NB4 (cell line): ENCODE measurements around the gene ASPHD1.

ENCODE experiments used
- DNase-seq: peaks from one replicate; pipeline ENCODE4 v3.0.0; 2010; ENCODE audit warnings: low read depth
- H3K4me3 ChIP-seq: one replicate; pipeline ENCODE4 v1.5.1; 2011; ENCODE audit warnings: mild to moderate bottlenecking, low read depth, low read length, moderate library complexity
- MYC ChIP-seq: IDR thresholded peaks from 2 replicates; pipeline ENCODE4 v1.6.1; 2011; ENCODE audit warnings: low read depth, low read length
- POLR2A ChIP-seq: IDR thresholded peaks from 2 replicates; pipeline ENCODE4 v1.6.1; 2011; ENCODE audit warnings: mild to moderate bottlenecking; ENCODE audit not compliant: insufficient read length; ENCODE audit errors: extremely low read depth
- TF ChIP-seq, protein P1 (sequence below): IDR thresholded peaks from one replicate; pipeline ENCODE4 v1.5.1; 2012; ENCODE audit warnings: low read depth, low read length
- TF ChIP-seq, protein P2 (sequence below): IDR thresholded peaks from 2 replicates; pipeline ENCODE4 v1.6.1; 2011; ENCODE audit warnings: low read depth, low read length

ASPHD1 gene

DNA sequence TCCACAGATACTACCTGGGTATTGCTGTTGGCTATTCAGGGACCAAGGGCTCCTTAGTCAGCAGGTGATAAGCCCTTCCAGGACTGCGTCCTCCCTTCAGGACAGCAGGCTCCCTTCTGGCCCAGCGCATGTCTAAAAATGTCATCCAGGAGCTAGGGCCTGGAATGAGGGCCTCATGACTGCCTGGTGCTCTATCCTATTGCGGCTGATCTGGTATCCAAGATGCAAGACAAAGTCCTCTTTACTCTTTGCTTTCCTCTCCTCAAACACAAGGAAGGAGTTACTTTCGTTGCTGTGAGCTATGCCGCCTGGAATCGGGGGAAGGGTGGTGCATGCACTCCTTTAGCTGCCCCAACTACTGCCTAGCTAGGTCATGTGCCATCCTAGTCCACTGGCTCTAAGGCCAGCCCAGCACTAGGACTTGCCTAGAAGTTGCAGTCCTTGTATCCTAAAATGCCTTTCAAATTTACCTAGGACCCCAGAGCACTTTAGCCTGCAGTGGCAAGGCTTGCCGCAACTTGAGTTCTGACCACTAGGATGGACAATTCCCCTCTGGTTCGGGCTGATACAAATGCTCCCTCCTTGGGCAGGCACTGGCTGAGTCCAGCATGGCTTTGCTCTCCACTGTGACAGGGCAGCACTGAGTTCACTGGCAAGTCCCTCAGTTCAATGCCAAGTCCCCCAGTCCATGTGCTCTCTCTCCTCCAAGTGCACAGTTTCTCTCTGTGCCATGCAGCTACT lies 51.5 kb downstream of the ASPHD1 start:
- DNase-seq: no peak
- no peak overlapping the region for H3K4me3 ChIP-seq
- no peak for TF ChIP-seq POLR2A
- TF ChIP-seq, protein P1, sequence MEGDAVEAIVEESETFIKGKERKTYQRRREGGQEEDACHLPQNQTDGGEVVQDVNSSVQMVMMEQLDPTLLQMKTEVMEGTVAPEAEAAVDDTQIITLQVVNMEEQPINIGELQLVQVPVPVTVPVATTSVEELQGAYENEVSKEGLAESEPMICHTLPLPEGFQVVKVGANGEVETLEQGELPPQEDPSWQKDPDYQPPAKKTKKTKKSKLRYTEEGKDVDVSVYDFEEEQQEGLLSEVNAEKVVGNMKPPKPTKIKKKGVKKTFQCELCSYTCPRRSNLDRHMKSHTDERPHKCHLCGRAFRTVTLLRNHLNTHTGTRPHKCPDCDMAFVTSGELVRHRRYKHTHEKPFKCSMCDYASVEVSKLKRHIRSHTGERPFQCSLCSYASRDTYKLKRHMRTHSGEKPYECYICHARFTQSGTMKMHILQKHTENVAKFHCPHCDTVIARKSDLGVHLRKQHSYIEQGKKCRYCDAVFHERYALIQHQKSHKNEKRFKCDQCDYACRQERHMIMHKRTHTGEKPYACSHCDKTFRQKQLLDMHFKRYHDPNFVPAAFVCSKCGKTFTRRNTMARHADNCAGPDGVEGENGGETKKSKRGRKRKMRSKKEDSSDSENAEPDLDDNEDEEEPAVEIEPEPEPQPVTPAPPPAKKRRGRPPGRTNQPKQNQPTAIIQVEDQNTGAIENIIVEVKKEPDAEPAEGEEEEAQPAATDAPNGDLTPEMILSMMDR: no peak
- TF ChIP-seq MYC: no peak
- TF ChIP-seq, protein P2, sequence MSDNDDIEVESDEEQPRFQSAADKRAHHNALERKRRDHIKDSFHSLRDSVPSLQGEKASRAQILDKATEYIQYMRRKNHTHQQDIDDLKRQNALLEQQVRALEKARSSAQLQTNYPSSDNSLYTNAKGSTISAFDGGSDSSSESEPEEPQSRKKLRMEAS: no peak
